Measurements from ENCODE around the gene CECR2.

The CECR2 gene

DNA sequence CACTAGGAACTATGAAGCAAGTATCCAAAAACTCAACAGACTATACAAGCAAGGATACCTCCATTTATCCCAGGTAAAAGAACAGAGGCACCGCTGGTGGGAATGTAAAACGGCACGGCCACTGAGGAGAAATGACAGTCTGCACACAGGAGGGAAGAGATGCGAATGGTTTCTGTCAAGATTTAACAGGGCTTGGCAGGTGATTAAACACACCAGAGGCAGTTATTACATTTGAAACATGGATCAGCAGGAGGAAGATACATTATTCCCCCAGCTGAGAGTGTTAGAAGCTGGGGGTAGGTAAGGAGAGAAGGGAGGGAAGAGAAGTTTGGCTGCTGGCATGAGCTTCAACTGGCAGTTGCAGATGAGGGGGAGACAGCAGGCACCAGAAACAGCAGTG, 229.1 kb downstream of the CECR2 start:
- no peak for DNase-seq (ENCODE audit: low read depth in 1 of 2, low spot score in 1 of 2)

- DNase-seq (ENCODE audit: low read depth in 1 of 2, low spot score in 1 of 2) = no peak
Observed at GRCh38 chr22:17601031-17601430, 231.8 kb downstream of the CECR2 start.

- no peak for DNase-seq (ENCODE audit: low read depth in 1 of 2, low spot score in 1 of 2)
Observed at GRCh38 chr22:17603668-17604067, 234.4 kb downstream of the CECR2 start.

GRCh38 chr22:17606496-17606895, 237.2 kb downstream of the CECR2 start:
- DNase-seq (ENCODE audit: low read depth in 1 of 2, low spot score in 1 of 2) = no peak
